Activated effector memory CD4-positive, alpha-beta T cell treated with anti-CD3 and anti-CD28 coated beads, Interleukin-2, amount 50 U/mL, for 16 hours (primary cell): Measurements from ENCODE around the gene IQCN.

Experiments
- DNase-seq: peaks from one replicate; pipeline ENCODE4 v3.0.0-alpha.2; 2020

IQCN gene

GRCh38 chr19:18264137-18264854 lies 10.0 kb downstream of the IQCN start:
- DNase-seq: no peak

- DNase-seq: no peak
Observed at GRCh38 chr19:18263324-18264136, 10.7 kb downstream of the IQCN start.

- DNase-seq: no peak
Observed at GRCh38 chr19:18262917-18263316, 11.3 kb downstream of the IQCN start.

GRCh38 chr19:18262144-18262543 lies 12.1 kb downstream of the IQCN start:
- no peak for DNase-seq

- no peak for DNase-seq
Observed at GRCh38 chr19:18261474-18261873, 12.8 kb downstream of the IQCN start.

- DNase-seq: no peak
Observed at GRCh38 chr19:18259893-18260292, 14.4 kb downstream of the IQCN start.

- no peak for DNase-seq
Observed at GRCh38 chr19:18257503-18258470, 16.5 kb downstream of the IQCN start.

- DNase-seq: no peak
Observed at GRCh38 chr19:18254546-18255503, 19.4 kb downstream of the IQCN start.

GRCh38 chr19:18253716-18254115 lies 20.5 kb downstream of the IQCN start:
- no peak for DNase-seq

- no peak for DNase-seq
Observed at GRCh38 chr19:18253130-18253529, 21.1 kb downstream of the IQCN start.

GRCh38 chr19:18252370-18252717 lies 21.9 kb downstream of the IQCN start:
- no peak for DNase-seq

- peak; percentile 93 for DNase-seq
Observed at GRCh38 chr19:18251587-18252369, 22.5 kb downstream of the IQCN start.

GRCh38 chr19:18249834-18250233 lies 24.4 kb downstream of the IQCN start:
- no peak for DNase-seq

- no peak for DNase-seq
Observed at GRCh38 chr19:18245297-18245696, 29.0 kb downstream of the IQCN start.

GRCh38 chr19:18239303-18239702 lies 34.9 kb downstream of the IQCN start:
- no peak for DNase-seq

- DNase-seq: no peak
Observed at GRCh38 chr19:18234194-18234593, 40.1 kb downstream of the IQCN start.

- peak; percentile 79 for DNase-seq
Observed at GRCh38 chr19:18233224-18233825, 40.9 kb downstream of the IQCN start.

- no peak for DNase-seq
Observed at GRCh38 chr19:18232540-18233223, 41.6 kb downstream of the IQCN start.

GRCh38 chr19:18231775-18232174 lies 42.5 kb downstream of the IQCN start:
- no peak for DNase-seq
